NT2/D1 (cell line): ENCODE data around the gene LAYN.

Source experiments
- DNase-seq: peaks from one replicate; pipeline ENCODE4 v3.0.0-alpha.2; 2011; ENCODE audit warnings: low read depth, low spot score
- H3K27me3 ChIP-seq: 2 replicates; pipeline ENCODE4 v1.6.0; 2011; ENCODE audit warnings: mild to moderate bottlenecking; ENCODE audit not compliant: insufficient read length, insufficient read depth
- H3K36me3 ChIP-seq: 2 replicates; pipeline ENCODE4 v1.6.1; 2011; ENCODE audit warnings: mild to moderate bottlenecking, low read length, mixed read lengths; ENCODE audit not compliant: insufficient read depth, insufficient read length
- H3K4me1 ChIP-seq: 2 replicates; pipeline ENCODE4 v1.5.1; 2011; ENCODE audit not compliant: insufficient read depth, insufficient read length
- H3K4me3 ChIP-seq: 2 replicates; pipeline ENCODE4 v1.5.1; 2011; ENCODE audit warnings: low read depth; ENCODE audit not compliant: insufficient read length
- H3K9ac ChIP-seq: 2 replicates; pipeline ENCODE4 v1.6.0; 2011; ENCODE audit warnings: low read depth; ENCODE audit not compliant: insufficient read length
- H3K9me3 ChIP-seq: 2 replicates; pipeline ENCODE4 v1.5.1; 2011; ENCODE audit warnings: mild to moderate bottlenecking, low read length; ENCODE audit not compliant: insufficient read depth
- SUZ12 ChIP-seq: IDR thresholded peaks from 2 replicates; pipeline ENCODE4 v1.6.1; 2011; ENCODE audit not compliant: insufficient read length, insufficient read depth; ENCODE audit errors: extremely low read depth
- YY1 ChIP-seq: IDR thresholded peaks from 2 replicates; pipeline ENCODE4 v1.6.1; 2011; ENCODE audit not compliant: insufficient read length, insufficient read depth
- ZNF274 ChIP-seq: IDR thresholded peaks from 2 replicates; pipeline ENCODE4 v1.6.1; 2011; ENCODE audit warnings: mild to moderate bottlenecking, low read depth, low read length

The LAYN gene

GRCh38 chr11:111598148-111598547, 57.6 kb downstream of the LAYN start:
- peaks cover 11% of the 10 kb centered on the region for H3K27me3 ChIP-seq
- H3K36me3 ChIP-seq: no peaks in the 10 kb centered on the region
- no peak for TF ChIP-seq ZNF274
- TF ChIP-seq SUZ12: no peak
- no peak for TF ChIP-seq YY1
- DNase-seq: no peak
- H3K9me3 ChIP-seq: no peaks in the 10 kb centered on the region
- no peak overlapping the region for H3K9ac ChIP-seq
- no peak overlapping the region for H3K4me3 ChIP-seq
- H3K4me1 ChIP-seq: no peaks in the 10 kb centered on the region

GRCh38 chr11:111598559-111598958, 58.0 kb downstream of the LAYN start:
- Histone ChIP-seq H3K27me3 (peaks cover 11% of the 10 kb centered on the region), H3K4me3 (no peak overlapping the region), H3K36me3 (no peaks in the 10 kb centered on the region), H3K4me1 (no peaks in the 10 kb centered on the region), H3K9me3 (no peaks in the 10 kb centered on the region), H3K9ac (no peak overlapping the region)
- no peak for TF ChIP-seq SUZ12
- TF ChIP-seq YY1: no peak
- TF ChIP-seq ZNF274: no peak
- no peak for DNase-seq

GRCh38 chr11:111601636-111601978, 61.1 kb downstream of the LAYN start:
- no peak overlapping the region for H3K4me3 ChIP-seq
- TF ChIP-seq ZNF274 (no peak), YY1 (no peak), SUZ12 (no peak)
- peaks cover 11% of the 10 kb centered on the region for H3K27me3 ChIP-seq
- H3K9ac ChIP-seq: peak overlapping the region; percentile 32
- H3K9me3 ChIP-seq: no peaks in the 10 kb centered on the region
- DNase-seq: no peak
- no peaks in the 10 kb centered on the region for H3K36me3 ChIP-seq
- no peaks in the 10 kb centered on the region for H3K4me1 ChIP-seq

GRCh38 chr11:111601979-111602864, 61.7 kb downstream of the LAYN start, which contains the start of gene SIK2:
Gene SIK2 (plus strand): TSS chr11:111602449. CDS start chr11:111602564, 115 bp downstream.
- peak within 1 kb of the TSS; percentile 84 for H3K4me3 ChIP-seq
- no peaks in the 10 kb centered on the region for H3K36me3 ChIP-seq
- peaks cover 11% of the 10 kb centered on the region for H3K27me3 ChIP-seq
- DNase-seq: peak; percentile 96
- H3K4me1 ChIP-seq: no peaks in the 10 kb centered on the region
- peak within 1 kb of the TSS; percentile 90 for H3K9ac ChIP-seq
- TF ChIP-seq YY1: no peak
- no peak for TF ChIP-seq SUZ12
- no peak for TF ChIP-seq ZNF274
- no peaks in the 10 kb centered on the region for H3K9me3 ChIP-seq

GRCh38 chr11:111602865-111603610, 62.5 kb downstream of the LAYN start:
- no peaks in the 10 kb centered on the region for H3K9me3 ChIP-seq
- peak overlapping the region; percentile 90 for H3K9ac ChIP-seq
- no peaks in the 10 kb centered on the region for H3K4me1 ChIP-seq
- no peak for TF ChIP-seq SUZ12
- no peak for TF ChIP-seq ZNF274
- TF ChIP-seq YY1: no peak
- peaks cover 11% of the 10 kb centered on the region for H3K27me3 ChIP-seq
- H3K36me3 ChIP-seq: no peaks in the 10 kb centered on the region
- peak overlapping the region; percentile 84 for H3K4me3 ChIP-seq
- DNase-seq: peak; percentile 8

GRCh38 chr11:111603611-111604130, 63.2 kb downstream of the LAYN start:
- H3K27me3 ChIP-seq: peaks cover 11% of the 10 kb centered on the region
- no peaks in the 10 kb centered on the region for H3K9me3 ChIP-seq
- H3K9ac ChIP-seq: peak overlapping the region; percentile 90
- DNase-seq: no peak
- no peak for TF ChIP-seq SUZ12
- TF ChIP-seq YY1: no peak
- TF ChIP-seq ZNF274: no peak
- H3K4me3 ChIP-seq: peak overlapping the region; percentile 84
- H3K4me1 ChIP-seq: no peaks in the 10 kb centered on the region
- H3K36me3 ChIP-seq: no peaks in the 10 kb centered on the region

- no peak for TF ChIP-seq ZNF274
- TF ChIP-seq SUZ12: no peak
- no peak for TF ChIP-seq YY1
- Histone ChIP-seq H3K9me3 (no peaks in the 10 kb centered on the region), H3K27me3 (peaks cover 11% of the 10 kb centered on the region), H3K36me3 (no peaks in the 10 kb centered on the region), H3K4me1 (no peaks in the 10 kb centered on the region), H3K9ac (no peak overlapping the region), H3K4me3 (no peak overlapping the region)
- peak; percentile 32 for DNase-seq
Observed at GRCh38 chr11:111604392-111605009, 64.0 kb downstream of the LAYN start.
